GM21528 (cell line): ENCODE data around the gene MPV17L2.

Experiments used
- ATAC-seq: cut with Tn5 transposase; IDR thresholded peaks from one replicate; pipeline ENCODE4 v1.9.1; 2021; ENCODE audit warnings: mild to moderate bottlenecking, moderate library complexity; ENCODE audit not compliant: unreplicated experiment, low FRiP score

The MPV17L2 gene

GRCh38 chr19:18211683-18212082 lies 18.7 kb downstream of the MPV17L2 start:
- ATAC-seq, result no peak

GRCh38 chr19:18214779-18215433 lies 21.9 kb downstream of the MPV17L2 start:
- no peak for ATAC-seq

GRCh38 chr19:18216789-18217188 lies 23.8 kb downstream of the MPV17L2 start:
- no peak for ATAC-seq

- no peak for ATAC-seq
These were observed 25.1 kb downstream of the MPV17L2 start for GRCh38 chr19:18218159-18218558.

GRCh38 chr19:18218600-18218999 lies 25.6 kb downstream of the MPV17L2 start:
- ATAC-seq, result no peak

GRCh38 chr19:18219911-18220631 lies 27.1 kb downstream of the MPV17L2 start:
- ATAC-seq, result no peak

- ATAC-seq, result no peak
These were observed 27.7 kb downstream of the MPV17L2 start for GRCh38 chr19:18220632-18221275.

- no peak for ATAC-seq
These were observed 29.1 kb downstream of the MPV17L2 start for GRCh38 chr19:18221815-18222725.

- peak; percentile 26 for ATAC-seq
These were observed 31.0 kb downstream of the MPV17L2 start for GRCh38 chr19:18223860-18224524.

- peak; percentile 71 for ATAC-seq
These were observed 31.7 kb downstream of the MPV17L2 start for GRCh38 chr19:18224525-18225354.

- no peak for ATAC-seq
These were observed 32.3 kb downstream of the MPV17L2 start for GRCh38 chr19:18225355-18225701.

- ATAC-seq, result no peak
These were observed 32.9 kb downstream of the MPV17L2 start, which contains the start of gene PDE4C for GRCh38 chr19:18225702-18226468. Gene PDE4C (minus strand): TSS chr19:18226438. CDS start chr19:18226415, 23 bp downstream.

GRCh38 chr19:18226956-18227780 lies 34.1 kb downstream of the MPV17L2 start:
- ATAC-seq, result no peak

GRCh38 chr19:18227781-18228271 lies 34.8 kb downstream of the MPV17L2 start:
- no peak for ATAC-seq

- no peak for ATAC-seq
These were observed 36.5 kb downstream of the MPV17L2 start for GRCh38 chr19:18229474-18229873.

- ATAC-seq, result no peak
These were observed 36.9 kb downstream of the MPV17L2 start for GRCh38 chr19:18229915-18230314.

- no peak for ATAC-seq
These were observed 38.1 kb downstream of the MPV17L2 start for GRCh38 chr19:18230941-18231734.
